ENCODE data around the gene CRTC2.

Gene CRTC2

DNA sequence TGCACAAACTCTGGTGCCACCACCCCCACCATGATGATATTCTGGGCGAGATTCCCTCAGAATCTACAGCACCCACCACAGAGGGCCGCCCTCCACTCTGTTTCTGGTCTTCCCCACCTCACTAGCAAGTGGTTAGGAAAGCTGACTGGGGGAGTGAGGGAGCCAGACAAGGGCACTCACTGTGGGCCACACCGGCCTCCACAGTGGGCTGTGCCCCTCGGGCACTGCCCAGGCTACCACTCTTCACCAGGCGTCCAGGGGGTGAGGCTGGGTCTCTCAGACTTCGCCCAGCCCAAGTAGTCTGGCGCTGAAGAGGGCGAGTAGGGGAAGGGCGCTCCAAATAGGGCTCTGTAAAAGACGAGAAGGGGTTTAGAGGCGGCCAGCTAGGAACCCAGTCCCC is 24.5 kb downstream of the CRTC2 start:
- no peak overlapping the region for H3K4me2 ChIP-seq (ENCODE audit: low read length)
- no peak overlapping the region for H3K9ac ChIP-seq (ENCODE audit: low read length)
- H3K4me1 ChIP-seq (ENCODE audit: insufficient read depth, low read length, severe bottlenecking): no peaks in the 10 kb centered on the region
- H3K9me2 ChIP-seq (ENCODE audit: low read depth, low read length): no peaks in the 10 kb centered on the region
- no peaks in the 10 kb centered on the region for H3K79me2 ChIP-seq (ENCODE audit: insufficient read depth, low read length)
- no peaks in the 10 kb centered on the region for H3F3A ChIP-seq (ENCODE audit: insufficient read depth, low read length)
- H3K4me3 ChIP-seq (ENCODE audit: low read depth, low read length, poor library complexity, severe bottlenecking): no peak overlapping the region
- no peaks in the 10 kb centered on the region for H4K20me1 ChIP-seq (ENCODE audit: insufficient read depth, low read length)
- no peaks in the 10 kb centered on the region for H3K9me3 ChIP-seq (ENCODE audit: low read length)
- no peaks in the 10 kb centered on the region for H3K27me3 ChIP-seq (ENCODE audit: insufficient read depth, low read length)
- H3K36me3 ChIP-seq (ENCODE audit: insufficient read depth, low read length): peaks cover 84% of the 10 kb centered on the region
- no peak overlapping the region for H3K27ac ChIP-seq (ENCODE audit: low read depth, low read length, poor library complexity, severe bottlenecking)
- TF ChIP-seq, protein P1, sequence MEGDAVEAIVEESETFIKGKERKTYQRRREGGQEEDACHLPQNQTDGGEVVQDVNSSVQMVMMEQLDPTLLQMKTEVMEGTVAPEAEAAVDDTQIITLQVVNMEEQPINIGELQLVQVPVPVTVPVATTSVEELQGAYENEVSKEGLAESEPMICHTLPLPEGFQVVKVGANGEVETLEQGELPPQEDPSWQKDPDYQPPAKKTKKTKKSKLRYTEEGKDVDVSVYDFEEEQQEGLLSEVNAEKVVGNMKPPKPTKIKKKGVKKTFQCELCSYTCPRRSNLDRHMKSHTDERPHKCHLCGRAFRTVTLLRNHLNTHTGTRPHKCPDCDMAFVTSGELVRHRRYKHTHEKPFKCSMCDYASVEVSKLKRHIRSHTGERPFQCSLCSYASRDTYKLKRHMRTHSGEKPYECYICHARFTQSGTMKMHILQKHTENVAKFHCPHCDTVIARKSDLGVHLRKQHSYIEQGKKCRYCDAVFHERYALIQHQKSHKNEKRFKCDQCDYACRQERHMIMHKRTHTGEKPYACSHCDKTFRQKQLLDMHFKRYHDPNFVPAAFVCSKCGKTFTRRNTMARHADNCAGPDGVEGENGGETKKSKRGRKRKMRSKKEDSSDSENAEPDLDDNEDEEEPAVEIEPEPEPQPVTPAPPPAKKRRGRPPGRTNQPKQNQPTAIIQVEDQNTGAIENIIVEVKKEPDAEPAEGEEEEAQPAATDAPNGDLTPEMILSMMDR (IDR thresholded peaks at IDR 0.05; ENCODE audit: low read length): no peak
- TF ChIP-seq EZH2 (IDR thresholded peaks at IDR 0.05; ENCODE audit: borderline replicate concordance, low read length): no peak
- H2AFZ ChIP-seq (ENCODE audit: low read length): no peak overlapping the region

DNA sequence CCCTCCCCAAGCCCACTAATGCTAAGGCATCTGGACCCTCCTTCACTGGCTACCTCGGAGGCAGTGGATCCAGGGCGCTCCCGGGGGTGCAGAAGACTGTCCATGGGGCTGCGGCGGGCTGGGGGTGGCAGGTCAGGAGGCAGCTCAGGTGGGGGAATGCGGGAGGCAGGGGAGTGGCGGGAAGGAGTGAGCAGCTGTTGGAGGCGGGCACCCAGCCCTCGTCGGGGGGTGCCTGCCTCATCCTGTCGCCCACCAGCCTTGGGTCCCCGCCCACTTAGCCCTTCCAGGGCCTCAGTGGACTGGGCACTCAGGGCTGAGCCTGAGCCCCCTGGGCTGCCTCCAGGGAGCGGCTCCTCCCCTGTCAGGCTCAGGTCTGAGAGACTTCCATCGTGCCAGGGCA is 25.0 kb downstream of the CRTC2 start:
- no peak overlapping the region for H3K4me2 ChIP-seq (ENCODE audit: low read length)
- no peaks in the 10 kb centered on the region for H3K9me2 ChIP-seq (ENCODE audit: low read depth, low read length)
- H3K9me3 ChIP-seq (ENCODE audit: low read length): no peaks in the 10 kb centered on the region
- no peak overlapping the region for H3K27ac ChIP-seq (ENCODE audit: low read depth, low read length, poor library complexity, severe bottlenecking)
- no peak for TF ChIP-seq EZH2 (IDR thresholded peaks at IDR 0.05; ENCODE audit: borderline replicate concordance, low read length)
- TF ChIP-seq, protein P1 (IDR thresholded peaks at IDR 0.05; ENCODE audit: low read length): no peak
- H3K79me2 ChIP-seq (ENCODE audit: insufficient read depth, low read length): no peaks in the 10 kb centered on the region
- no peaks in the 10 kb centered on the region for H4K20me1 ChIP-seq (ENCODE audit: insufficient read depth, low read length)
- no peak overlapping the region for H2AFZ ChIP-seq (ENCODE audit: low read length)
- H3K9ac ChIP-seq (ENCODE audit: low read length): no peak overlapping the region
- no peaks in the 10 kb centered on the region for H3F3A ChIP-seq (ENCODE audit: insufficient read depth, low read length)
- no peak overlapping the region for H3K4me3 ChIP-seq (ENCODE audit: low read depth, low read length, poor library complexity, severe bottlenecking)
- no peaks in the 10 kb centered on the region for H3K27me3 ChIP-seq (ENCODE audit: insufficient read depth, low read length)
- H3K4me1 ChIP-seq (ENCODE audit: insufficient read depth, low read length, severe bottlenecking): no peaks in the 10 kb centered on the region
- H3K36me3 ChIP-seq (ENCODE audit: insufficient read depth, low read length): peaks cover 80% of the 10 kb centered on the region

DNA sequence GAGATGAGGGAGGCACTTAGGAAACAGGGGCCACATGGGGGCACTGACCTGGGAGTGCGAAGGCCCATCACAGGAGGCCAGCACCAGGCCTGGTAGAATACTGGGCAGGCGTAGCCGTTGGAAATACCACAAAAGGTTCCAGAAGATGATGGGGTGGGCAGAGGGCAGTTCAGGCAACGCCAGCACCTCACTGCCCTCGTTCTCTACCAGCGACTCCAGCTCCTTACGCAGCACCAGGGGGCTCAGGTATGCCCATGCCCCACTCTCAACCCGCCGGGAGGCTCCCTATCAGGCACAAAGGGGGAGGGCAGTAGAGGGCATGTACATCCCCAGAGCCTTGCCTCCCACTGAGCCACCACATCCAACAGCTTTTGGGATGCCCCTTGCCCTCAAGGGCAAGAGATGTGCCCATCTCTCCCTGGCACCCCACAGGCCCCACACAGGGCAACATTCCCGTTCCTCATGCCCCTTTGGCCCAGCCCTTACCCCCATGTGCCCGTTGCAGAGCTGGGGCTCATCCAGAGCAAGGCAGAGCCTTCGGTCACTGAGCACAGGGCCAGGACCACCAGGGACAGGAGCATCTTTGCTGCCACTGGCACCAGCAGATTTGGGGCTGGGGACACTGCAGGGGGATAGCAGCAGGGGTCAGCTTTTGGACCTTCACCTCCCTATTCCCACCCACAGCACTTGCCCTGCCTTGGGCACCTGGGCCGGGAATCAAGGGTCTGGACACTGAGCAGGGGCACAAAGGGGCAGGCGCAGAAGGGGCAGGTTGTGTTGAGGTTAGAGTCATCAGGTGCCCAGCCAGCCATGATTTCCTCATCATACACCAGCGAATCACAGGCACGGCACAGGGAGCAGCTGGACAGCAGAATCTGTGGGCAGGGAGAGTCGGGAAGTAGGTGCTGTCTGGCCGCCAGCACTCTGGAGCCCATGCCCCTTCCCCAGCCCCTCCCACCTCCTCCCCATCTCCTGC is 26.0 kb downstream of the CRTC2 start:
- Histone ChIP-seq H3K36me3 (ENCODE audit: insufficient read depth, low read length) (peaks cover 75% of the 10 kb centered on the region), H3K4me3 (ENCODE audit: low read depth, low read length, poor library complexity, severe bottlenecking) (no peak overlapping the region), H3K9ac (ENCODE audit: low read length) (no peak overlapping the region), H3K9me3 (ENCODE audit: low read length) (no peaks in the 10 kb centered on the region), H3F3A (ENCODE audit: insufficient read depth, low read length) (no peaks in the 10 kb centered on the region), H3K4me1 (ENCODE audit: insufficient read depth, low read length, severe bottlenecking) (peaks cover 3% of the 10 kb centered on the region), H2AFZ (ENCODE audit: low read length) (no peak overlapping the region), H3K79me2 (ENCODE audit: insufficient read depth, low read length) (no peaks in the 10 kb centered on the region), H3K9me2 (ENCODE audit: low read depth, low read length) (no peaks in the 10 kb centered on the region), H3K4me2 (ENCODE audit: low read length) (no peak overlapping the region), H3K27me3 (ENCODE audit: insufficient read depth, low read length) (no peaks in the 10 kb centered on the region), H3K27ac (ENCODE audit: low read depth, low read length, poor library complexity, severe bottlenecking) (no peak overlapping the region), H4K20me1 (ENCODE audit: insufficient read depth, low read length) (no peaks in the 10 kb centered on the region)
- no peak for TF ChIP-seq EZH2 (IDR thresholded peaks at IDR 0.05; ENCODE audit: borderline replicate concordance, low read length)
- TF ChIP-seq, protein P1 (IDR thresholded peaks at IDR 0.05; ENCODE audit: low read length): no peak
